ENCODE measurements around the gene COL21A1. TPM values are rescaled to one million over a fixed set of nuclear protein-coding genes. Genes with fewer than 3 reads are reported as not detected.

Gene COL21A1
- total RNA-seq, 3 donors from 2014 or later: 0.80 to 2.9 (median 1.5) TPM

DNA sequence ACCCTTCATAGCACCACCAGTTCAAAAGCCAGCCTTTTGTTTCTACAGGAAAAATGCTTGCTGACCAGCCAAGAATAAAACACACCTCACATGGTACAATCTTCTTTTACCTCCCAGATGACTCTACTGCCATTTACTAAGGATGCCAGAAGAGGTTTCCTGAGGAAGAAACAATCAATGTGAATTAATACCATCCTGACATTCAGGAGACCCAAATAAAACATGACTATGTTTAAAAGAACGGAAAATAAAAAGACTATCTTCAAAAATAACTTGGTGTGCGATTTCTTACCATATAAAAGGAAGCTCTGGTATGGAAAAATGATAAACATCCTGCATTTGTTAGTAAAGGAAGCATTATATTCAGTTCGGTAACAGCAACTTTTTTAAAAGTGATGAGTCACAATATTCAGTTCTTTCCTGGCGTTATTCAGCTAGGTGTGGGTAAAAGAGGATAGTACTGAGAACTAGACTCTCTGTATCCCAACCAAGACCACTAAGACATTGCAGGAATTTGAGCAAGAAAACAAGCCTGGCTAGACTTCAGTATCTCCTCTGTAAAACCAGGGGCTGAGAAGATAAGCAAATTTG, 16.3 kb downstream of the COL21A1 start:
- TF ChIP-seq POLR2A (IDR thresholded peaks at IDR 0.05): no peak
- TF ChIP-seq POLR2AphosphoS5 (IDR thresholded peaks at IDR 0.05): no peak
- TF ChIP-seq CTCF (IDR thresholded peaks at IDR 0.05): no peak
- intact Hi-C loops (cut with DNase I; ENCODE audit: low total_unique reads): no loop called here
- Histone ChIP-seq H3K27me3 (no peaks in the 10 kb centered on the region), H3K4me3 (no peak overlapping the region), H3K9me3 (no peaks in the 10 kb centered on the region), H3K4me1 (no peaks in the 10 kb centered on the region), H3K36me3 (no peaks in the 10 kb centered on the region), H3K27ac (no peak overlapping the region)
- DNase-seq (ENCODE audit: low spot score in 2 of 2): no peak

DNA sequence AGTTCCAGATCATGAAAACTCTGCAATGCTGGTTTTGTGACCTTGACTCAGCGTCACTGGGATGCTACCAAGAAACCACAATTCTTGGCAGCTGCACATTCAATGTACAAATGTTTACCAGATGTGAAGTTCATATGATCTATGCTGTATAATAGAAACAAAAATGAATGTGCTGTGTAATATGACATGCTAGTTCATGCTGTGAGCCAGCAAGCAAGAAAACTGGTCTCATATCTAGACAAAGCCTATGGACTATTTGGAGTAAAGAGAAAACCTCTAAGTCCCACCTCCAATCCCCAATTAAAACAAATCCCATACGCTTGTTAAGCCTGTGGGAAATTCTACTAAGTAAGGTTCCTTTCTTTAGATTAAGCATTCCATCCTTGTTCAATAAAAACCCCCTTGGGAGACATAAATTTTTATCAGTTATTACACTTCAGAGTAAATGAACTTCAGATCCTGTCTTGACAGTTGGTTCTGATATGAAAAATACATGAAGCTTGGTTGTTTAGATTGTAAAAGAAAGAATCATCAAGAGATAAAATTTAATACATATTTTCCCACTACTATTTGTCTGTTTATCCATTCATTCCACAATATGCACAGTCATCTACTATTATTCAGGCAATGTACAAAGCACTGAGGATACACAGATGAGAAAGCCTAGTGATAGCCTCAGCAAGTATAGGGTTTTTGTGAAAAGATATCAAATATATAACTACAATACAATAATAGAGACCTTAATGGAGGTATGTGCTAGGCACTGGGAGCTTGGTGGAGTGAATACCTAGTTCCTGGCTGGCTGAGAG, 20.1 kb downstream of the COL21A1 start:
- no peak overlapping the region for H3K4me3 ChIP-seq
- intact Hi-C loops (cut with DNase I; ENCODE audit: low total_unique reads): no loop called here
- no peak overlapping the region for H3K27ac ChIP-seq
- H3K27me3 ChIP-seq: no peaks in the 10 kb centered on the region
- H3K4me1 ChIP-seq: no peaks in the 10 kb centered on the region
- TF ChIP-seq CTCF (IDR thresholded peaks at IDR 0.05) (no peak), POLR2AphosphoS5 (IDR thresholded peaks at IDR 0.05) (no peak), POLR2A (IDR thresholded peaks at IDR 0.05) (no peak)
- DNase-seq (ENCODE audit: low spot score in 2 of 2): no peak
- no peaks in the 10 kb centered on the region for H3K9me3 ChIP-seq
- H3K36me3 ChIP-seq: no peaks in the 10 kb centered on the region

DNA sequence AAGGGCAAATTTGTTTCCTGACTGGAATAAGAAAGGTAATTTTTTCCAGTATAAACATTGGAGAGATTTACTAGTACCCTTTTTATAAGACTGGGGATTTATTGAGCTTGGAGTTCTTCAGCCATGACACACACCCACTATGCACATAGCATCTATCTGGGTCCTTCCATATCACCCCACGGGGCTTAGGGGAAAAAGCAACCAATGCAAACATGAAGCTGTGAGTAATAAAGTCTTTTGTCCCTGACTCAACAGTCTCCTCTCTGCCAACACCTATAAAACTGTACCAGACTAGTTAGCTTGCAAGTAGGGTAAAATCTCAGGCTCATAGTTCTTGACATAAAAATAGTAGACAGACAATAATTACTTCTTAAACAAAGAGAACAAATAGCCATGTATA, 23.4 kb downstream of the COL21A1 start:
- Histone ChIP-seq H3K36me3 (no peaks in the 10 kb centered on the region), H3K4me3 (no peak overlapping the region), H3K4me1 (no peaks in the 10 kb centered on the region), H3K9me3 (no peaks in the 10 kb centered on the region), H3K27ac (no peak overlapping the region), H3K27me3 (no peaks in the 10 kb centered on the region)
- intact Hi-C loops (cut with DNase I; ENCODE audit: low total_unique reads): loop anchor here (5.0 kb wide), 1 partner anchor 1092 kb away; no protein-coding TSS in a partner anchor
- DNase-seq (ENCODE audit: low spot score in 2 of 2): no peak
- TF ChIP-seq POLR2A (IDR thresholded peaks at IDR 0.05) (no peak), CTCF (IDR thresholded peaks at IDR 0.05) (no peak), POLR2AphosphoS5 (IDR thresholded peaks at IDR 0.05) (no peak)

GRCh38 chr6:56222499-56222898, 24.9 kb downstream of the COL21A1 start:
- no peak for TF ChIP-seq CTCF (IDR thresholded peaks at IDR 0.05)
- no peak for TF ChIP-seq POLR2A (IDR thresholded peaks at IDR 0.05)
- TF ChIP-seq POLR2AphosphoS5 (IDR thresholded peaks at IDR 0.05): no peak
- intact Hi-C loops (cut with DNase I; ENCODE audit: low total_unique reads): loop anchor here (5.0 kb wide), 1 partner anchor 1090 kb away; no protein-coding TSS in a partner anchor
- H3K27me3 ChIP-seq: no peaks in the 10 kb centered on the region
- H3K9me3 ChIP-seq: no peaks in the 10 kb centered on the region
- H3K4me1 ChIP-seq: no peaks in the 10 kb centered on the region
- no peaks in the 10 kb centered on the region for H3K36me3 ChIP-seq
- DNase-seq (ENCODE audit: low spot score in 2 of 2): no peak
- H3K4me3 ChIP-seq: no peak overlapping the region
- H3K27ac ChIP-seq: no peak overlapping the region

DNA sequence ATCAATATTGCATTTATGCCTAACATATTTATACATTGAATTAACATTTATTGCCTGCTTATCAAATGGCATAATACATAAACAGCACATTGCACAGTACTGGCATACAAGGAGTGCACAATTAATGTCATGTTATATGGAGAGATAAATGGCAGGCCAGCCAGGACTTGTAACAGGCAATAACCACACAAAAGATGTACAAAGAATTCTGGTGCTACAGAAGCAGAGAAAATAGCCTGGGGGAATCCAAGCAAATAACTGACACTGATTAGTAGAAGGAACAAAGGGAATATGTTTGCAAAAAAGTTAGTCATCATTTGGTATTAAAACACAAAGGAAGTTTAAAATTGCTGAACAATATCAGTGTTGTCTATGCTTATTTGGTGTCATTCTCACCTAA, 27.3 kb downstream of the COL21A1 start:
- Histone ChIP-seq H3K27ac (no peak overlapping the region), H3K9me3 (no peaks in the 10 kb centered on the region), H3K27me3 (no peaks in the 10 kb centered on the region), H3K4me1 (no peaks in the 10 kb centered on the region), H3K36me3 (no peaks in the 10 kb centered on the region), H3K4me3 (no peak overlapping the region)
- DNase-seq (ENCODE audit: low spot score in 2 of 2): no peak
- intact Hi-C loops (cut with DNase I; ENCODE audit: low total_unique reads): loop anchor here (5.0 kb wide), 1 partner anchor 1088 kb away; no protein-coding TSS in a partner anchor
- TF ChIP-seq CTCF (IDR thresholded peaks at IDR 0.05) (no peak), POLR2AphosphoS5 (IDR thresholded peaks at IDR 0.05) (no peak), POLR2A (IDR thresholded peaks at IDR 0.05) (no peak)

Measured in breast epithelium (tissue), 4 donors.